GM18519 (cell line): ENCODE measurements around the gene SMARCB1.

Experiments used
- ATAC-seq: cut with Tn5 transposase; IDR thresholded peaks from one replicate; pipeline ENCODE4 v1.9.1; 2021; ENCODE audit warnings: mild to moderate bottlenecking, moderate library complexity; ENCODE audit not compliant: unreplicated experiment, low FRiP score

SMARCB1 gene

DNA sequence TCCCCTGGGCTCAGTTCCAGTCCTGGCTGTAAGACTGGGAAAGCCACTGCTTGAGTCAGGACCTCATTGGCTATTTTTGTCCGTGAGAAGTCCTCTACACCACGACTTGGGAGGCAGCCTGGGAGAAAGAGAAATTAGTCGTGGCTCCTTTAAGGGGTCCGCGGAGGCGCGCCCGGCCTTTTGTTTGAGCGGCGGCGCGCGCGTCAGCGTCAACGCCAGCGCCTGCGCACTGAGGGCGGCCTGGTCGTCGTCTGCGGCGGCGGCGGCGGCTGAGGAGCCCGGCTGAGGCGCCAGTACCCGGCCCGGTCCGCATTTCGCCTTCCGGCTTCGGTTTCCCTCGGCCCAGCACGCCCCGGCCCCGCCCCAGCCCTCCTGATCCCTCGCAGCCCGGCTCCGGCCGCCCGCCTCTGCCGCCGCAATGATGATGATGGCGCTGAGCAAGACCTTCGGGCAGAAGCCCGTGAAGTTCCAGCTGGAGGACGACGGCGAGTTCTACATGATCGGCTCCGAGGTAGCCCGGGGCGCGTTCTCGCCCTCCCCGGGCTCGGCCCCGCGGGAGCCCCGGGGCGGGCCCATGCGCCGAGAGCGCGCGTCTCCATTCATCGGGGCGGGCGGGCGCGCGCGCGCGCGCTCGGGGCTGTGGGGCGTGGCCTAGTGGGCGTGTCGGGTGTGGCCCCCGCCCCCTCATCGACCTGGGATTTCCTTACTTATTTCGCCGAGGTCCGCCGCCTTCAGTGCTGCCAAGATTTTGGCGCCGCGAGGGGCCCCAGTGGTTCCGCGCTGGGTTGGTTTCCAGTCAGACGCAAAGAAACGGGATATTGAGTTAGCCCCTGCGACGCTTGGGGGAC is at the start of gene SMARCB1:
TSS of gene SMARCB1 (plus strand) at position 215 of the 848 bp plus-strand sequence. CDS start at position 419, 204 bp downstream.
- ATAC-seq = peak; percentile 40

DNA sequence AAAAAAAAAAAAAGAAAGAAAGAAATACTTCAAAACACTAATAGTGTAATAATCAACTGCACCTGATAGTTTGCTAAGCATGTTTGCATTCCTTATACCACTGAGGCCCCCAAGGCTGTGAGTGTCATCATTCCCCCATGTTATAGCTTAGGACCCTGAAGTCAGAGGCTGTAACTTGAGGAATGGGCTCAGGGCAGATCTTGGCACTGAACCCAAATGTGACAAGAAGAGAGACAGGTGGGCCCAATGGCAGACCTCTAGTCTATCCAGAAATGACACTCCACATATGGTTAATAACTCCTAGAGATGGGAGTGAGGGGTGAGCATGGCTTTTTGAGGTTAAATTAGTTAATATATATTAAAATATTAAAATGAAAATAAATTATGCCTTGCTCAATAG is 49.1 kb upstream of the SMARCB1 start:
- ATAC-seq = no peak

GRCh38 chr22:23742505-23743264 is 44.1 kb upstream of the SMARCB1 start:
- no peak for ATAC-seq

DNA sequence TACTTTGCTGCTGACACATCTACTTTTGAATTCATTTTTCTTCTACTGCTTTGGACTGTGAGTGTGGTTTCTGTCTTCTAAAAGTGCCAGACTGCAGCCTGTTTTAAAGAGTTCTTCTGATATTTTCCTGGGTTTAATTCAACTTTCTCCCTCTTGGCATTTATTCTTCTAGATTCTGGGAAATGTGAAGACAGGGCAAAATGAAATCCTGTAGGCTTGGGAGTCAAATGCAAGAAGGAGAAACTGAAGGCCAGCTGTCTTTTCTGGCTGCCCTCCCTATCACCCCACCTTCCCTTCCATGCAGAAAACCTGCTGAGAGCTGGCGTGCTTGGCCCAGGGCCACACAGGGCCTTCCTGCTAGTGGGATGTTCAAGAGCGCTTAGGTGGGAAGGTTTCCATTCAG is 43.5 kb upstream of the SMARCB1 start:
- no peak for ATAC-seq

GRCh38 chr22:23744001-23744400 is 42.8 kb upstream of the SMARCB1 start:
- no peak for ATAC-seq

DNA sequence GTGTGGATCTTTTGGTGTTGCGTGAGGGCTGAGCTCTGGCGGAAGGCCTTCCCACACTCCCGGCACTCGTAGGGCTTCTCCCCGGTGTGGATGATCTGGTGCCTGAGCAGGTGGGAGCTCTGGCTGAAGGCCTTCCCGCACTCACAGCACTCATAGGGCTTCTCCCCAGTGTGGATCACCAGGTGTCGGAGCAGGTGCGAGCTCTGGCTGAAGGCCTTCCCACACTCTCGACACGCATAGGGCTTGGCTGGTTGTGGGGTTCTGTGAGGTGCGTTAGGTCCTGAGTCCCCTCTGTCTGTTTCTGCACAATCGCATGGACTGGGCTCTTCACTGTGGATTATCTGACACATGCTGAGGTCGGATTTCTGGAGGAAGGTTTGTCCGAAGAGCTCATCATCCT is 42.3 kb upstream of the SMARCB1 start:
- no peak for ATAC-seq

DNA sequence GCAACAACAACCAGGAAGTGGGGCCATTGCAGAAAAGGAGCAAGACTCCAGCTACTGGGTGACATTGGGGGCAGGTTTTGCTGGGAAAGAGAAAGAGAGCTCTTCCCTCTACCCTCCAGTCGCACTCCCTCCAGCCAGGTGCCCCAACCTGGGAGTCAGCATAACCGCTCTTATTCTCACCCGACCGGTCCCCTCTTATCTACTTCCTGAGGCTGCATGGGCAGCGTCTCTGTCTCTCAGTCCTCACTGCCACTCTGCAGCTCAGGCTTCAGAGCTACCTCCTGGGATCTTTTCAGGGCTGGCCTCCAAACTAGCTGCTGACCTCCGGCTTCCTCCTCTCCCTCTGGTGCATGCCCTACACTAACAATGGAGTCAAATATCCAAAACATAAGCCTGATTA is 41.0 kb upstream of the SMARCB1 start:
- no peak for ATAC-seq

DNA sequence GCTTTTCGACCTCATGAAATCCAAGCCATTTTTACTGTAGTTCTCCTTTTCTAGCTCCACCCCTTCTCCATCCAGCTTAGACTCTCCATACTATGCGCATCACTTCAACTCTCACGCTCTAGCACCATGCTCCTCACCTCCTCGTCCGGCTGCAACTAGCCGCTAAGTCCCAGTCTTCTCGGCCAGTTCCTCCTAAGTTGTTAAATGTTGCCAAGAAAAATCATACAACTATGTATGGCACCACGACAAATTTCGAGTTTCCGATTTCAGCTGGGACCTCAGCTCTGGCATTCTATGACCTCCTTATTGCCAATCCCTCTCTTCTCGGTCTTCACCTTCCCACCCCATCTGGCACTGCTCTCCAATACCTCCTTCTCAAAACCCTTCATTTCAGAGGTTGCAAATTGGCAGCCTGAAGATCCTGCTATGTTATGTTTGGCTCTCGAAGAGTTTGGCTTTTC is 36.9 kb upstream of the SMARCB1 start:
- ATAC-seq = no peak

GRCh38 chr22:23750367-23750713 is 36.4 kb upstream of the SMARCB1 start:
- no peak for ATAC-seq

GRCh38 chr22:23750714-23751440 is 35.9 kb upstream of the SMARCB1 start, which contains the start of gene ZNF70:
Gene ZNF70 (minus strand): TSS chr22:23751112. CDS start chr22:23745140, 5,972 bp downstream.
- no peak for ATAC-seq

DNA sequence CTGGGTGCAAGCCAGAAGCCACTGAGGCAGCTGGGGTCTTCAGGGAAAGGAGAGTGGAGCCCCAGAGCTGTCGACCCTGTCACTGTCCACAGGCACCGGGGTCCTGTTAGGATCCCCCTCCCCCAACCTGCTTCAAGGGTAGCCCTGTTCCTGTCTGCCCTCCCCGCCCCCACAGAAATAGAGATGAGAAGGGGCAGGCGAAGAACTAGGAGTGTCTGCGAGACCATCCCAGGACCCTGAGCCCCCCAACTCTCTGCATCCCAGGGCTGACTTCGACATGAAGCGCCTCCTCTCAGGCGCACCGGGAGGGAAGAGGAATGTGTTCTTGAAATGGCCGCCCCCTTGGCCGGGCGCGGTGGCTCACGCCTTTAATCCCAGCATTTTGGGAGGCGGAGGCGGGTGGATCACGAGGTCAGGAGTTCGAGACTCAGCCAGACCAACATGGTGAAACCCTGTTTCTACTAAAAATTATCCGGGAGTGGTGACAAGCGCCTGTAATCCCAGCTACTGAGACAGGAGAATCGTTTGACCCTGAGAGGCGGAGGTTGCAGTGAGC is 35.2 kb upstream of the SMARCB1 start:
- ATAC-seq = no peak

DNA sequence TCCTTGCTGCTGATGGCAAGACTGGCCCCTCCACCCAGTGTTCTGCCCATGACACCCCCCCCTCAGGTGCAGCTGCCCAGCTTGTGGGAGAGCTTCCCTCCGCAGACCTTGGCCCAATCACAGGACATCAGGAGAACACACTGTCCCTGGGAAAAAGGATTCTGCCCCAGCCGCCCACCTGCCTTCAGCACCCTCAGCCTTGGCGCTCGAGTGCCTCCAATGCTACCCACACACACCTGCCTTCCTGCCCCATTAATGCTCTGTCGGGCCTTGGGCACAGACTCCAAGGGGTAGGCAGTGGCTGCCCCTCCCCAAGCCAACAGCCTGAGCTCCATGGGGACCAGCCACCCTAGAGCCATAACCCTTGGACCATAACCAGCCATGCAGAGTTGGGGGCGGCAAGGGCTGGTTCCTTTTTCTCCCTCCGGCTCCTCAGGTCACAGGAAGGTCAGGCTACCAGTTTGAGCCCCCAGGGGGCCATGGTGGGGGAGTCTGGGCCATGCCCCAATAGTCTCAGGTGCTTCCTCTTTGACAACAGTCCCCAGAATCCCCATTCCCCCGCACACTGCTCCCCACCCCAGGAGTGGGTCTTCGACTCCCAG is 34.6 kb upstream of the SMARCB1 start:
- no peak for ATAC-seq

GRCh38 chr22:23752750-23753149 is 34.0 kb upstream of the SMARCB1 start:
- no peak for ATAC-seq

DNA sequence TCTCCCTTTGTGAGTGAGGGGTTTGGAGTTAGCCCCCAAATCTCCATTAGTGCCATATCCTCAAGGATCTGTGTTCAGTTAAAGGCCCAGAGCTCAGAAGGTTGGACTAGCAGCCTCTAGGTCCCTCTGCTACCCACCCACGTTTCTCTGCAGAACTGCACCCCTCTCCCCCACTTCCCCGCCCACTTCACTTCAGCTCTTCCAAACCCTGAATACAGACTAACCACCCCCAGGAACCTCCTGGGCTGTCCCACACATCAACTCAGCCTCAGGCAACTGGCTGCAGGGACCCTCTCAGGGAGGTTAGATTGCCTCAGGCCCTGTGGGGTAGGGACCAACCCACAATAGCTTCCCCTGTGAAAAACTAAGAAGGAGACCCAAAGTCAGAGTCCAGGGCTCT is 33.4 kb upstream of the SMARCB1 start:
- no peak for ATAC-seq

DNA sequence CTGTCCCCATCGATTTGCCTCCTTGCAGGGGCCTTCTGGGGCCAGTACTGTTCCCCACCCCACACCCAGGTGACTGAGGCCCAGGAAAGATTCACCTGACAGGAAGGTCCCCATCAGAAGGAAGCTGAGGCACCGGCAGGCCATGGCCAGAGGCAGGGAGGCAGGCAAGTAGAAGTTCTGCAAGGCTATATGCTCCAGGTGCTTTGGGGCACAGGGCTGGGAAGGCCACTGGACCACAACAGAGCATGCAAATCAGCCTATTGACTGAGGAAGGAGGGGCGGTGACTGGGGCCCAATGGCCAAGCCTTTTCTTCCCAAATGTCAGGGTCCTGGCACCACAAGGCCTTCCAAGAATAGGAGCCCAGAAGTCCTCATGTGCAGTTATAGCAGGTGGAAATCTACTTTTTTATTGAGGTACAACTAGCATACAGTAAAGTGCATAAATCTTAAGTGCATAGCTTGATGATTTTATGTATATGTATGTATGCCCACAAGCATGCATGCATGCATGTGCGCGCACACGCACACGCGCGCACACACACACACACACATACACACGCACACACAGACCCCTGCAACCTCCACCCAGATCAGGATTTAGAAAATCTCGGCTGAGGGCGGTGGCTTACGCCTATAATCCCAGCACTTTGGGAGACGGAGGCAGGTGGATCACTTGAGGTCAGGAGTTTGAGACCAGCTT is 32.4 kb upstream of the SMARCB1 start, which contains the start of gene VPREB3:
TSS of gene VPREB3 (minus strand) at position 206 of the 700 bp plus-strand sequence. CDS start at position 144, 62 bp downstream.
- ATAC-seq = no peak

DNA sequence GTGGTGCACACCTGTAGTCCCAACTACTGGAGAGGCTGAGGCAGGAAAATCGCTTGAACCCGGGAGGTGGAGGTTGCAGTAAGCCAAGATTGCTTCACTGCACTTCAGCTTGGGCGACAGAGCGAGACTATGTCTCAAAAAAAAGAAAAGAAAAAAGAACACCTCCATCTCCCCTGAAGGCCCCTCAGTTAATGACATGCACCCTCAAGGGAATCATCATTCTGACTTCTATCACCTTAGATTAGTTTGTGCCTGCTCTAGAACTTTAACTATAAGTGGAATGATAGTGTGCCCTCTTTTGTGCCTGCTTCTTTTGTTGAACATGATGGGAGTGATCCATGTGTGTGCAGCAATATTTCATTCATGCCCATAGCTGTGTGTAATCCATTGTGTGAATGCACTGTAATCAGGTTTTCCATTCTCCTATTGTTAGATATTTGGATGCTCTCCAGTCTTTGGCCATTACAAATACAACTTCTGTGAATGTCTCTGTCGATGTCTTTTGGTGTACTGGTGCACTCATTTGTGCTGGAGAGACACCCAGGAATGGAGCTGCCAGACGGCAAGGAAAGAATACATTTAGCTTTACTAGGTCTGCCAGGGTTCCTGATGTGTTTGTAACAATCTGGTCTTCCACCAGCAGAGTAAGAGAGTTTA is 31.7 kb upstream of the SMARCB1 start:
- no peak for ATAC-seq

- ATAC-seq = no peak
Observed at GRCh38 chr22:23755711-23756110, 31.1 kb upstream of the SMARCB1 start.

GRCh38 chr22:23756891-23757290 is 29.9 kb upstream of the SMARCB1 start:
- no peak for ATAC-seq

- ATAC-seq = no peak
Observed at GRCh38 chr22:23759566-23759965, 27.2 kb upstream of the SMARCB1 start.
